Muscle of leg (tissue), 11 donors: ENCODE data around the gene CACNA2D4. TPM values are rescaled to one million over a fixed set of nuclear protein-coding genes. Genes with fewer than 3 reads are reported as not detected.

Experiments
- DNase-seq: peaks from one replicate; pipeline ENCODE4 v3.0.0; 2013
- H3K27ac ChIP-seq: one replicate; pipeline ENCODE4 v1.5.1; 2013; ENCODE audit warnings: mild to moderate bottlenecking, low read length, control low read depth
- H3K27me3 ChIP-seq: one replicate; pipeline ENCODE4 v1.6.1; 2013; ENCODE audit warnings: low read length; ENCODE audit not compliant: control insufficient read depth, insufficient read depth
- H3K36me3 ChIP-seq: one replicate; pipeline ENCODE4 v1.6.1; 2013; ENCODE audit warnings: low read length; ENCODE audit not compliant: control insufficient read depth, insufficient read depth
- H3K4me1 ChIP-seq: one replicate; pipeline ENCODE4 v1.6.1; 2013; ENCODE audit warnings: low read length; ENCODE audit not compliant: control insufficient read depth, insufficient read depth
- H3K4me3 ChIP-seq: one replicate; pipeline ENCODE4 v1.5.1; 2013; ENCODE audit warnings: low read length, control low read depth
- H3K9me3 ChIP-seq: replicated peaks from 2 replicates; pipeline ENCODE4 v1.6.1; 2013; ENCODE audit warnings: low read depth, low read length; ENCODE audit not compliant: control insufficient read depth
- WGBS: methylation state at CpG from one replicate; pipeline ENCODE4 v1.1.5; 2013; ENCODE audit warnings: missing lambda C conversion rate; ENCODE audit not compliant: insufficient coverage; 5-methylcytosine and 5-hydroxymethylcytosine counted together
- polyA plus RNA-seq, 8 donors: library from polyadenylated mRNA; unstranded; fragments of 120-200 nt; gene quantifications; one replicate each; pipeline versions ENCODE4 v1.2.1 to v1.2.3, GENCODE V29; 2013; ENCODE audit warnings: inconsistent platforms in 1 of 8, low replicate concordance in 1 of 8; ENCODE audit not compliant: insufficient read length in 8 of 8, insufficient read depth in 1 of 8
- total RNA-seq: library from RNA; stranded (reverse); fragments of 120-200 nt; gene quantifications from one replicate; pipeline ENCODE4 v1.2.4, GENCODE V29; 2013

The CACNA2D4 gene
- total and polyA plus RNA-seq, 9 donors: 1.4 to 4.2 (median 2.6) TPM

- peaks cover 15% of the 10 kb centered on the region for H3K4me1 ChIP-seq
- no peak for DNase-seq
- WGBS: 79% methylated on average over 5 of the region's 10 CpGs
- H3K36me3 ChIP-seq: no peaks in the 10 kb centered on the region
- H3K4me3 ChIP-seq: no peak overlapping the region
- H3K9me3 ChIP-seq: no peaks in the 10 kb centered on the region
- no peak overlapping the region for H3K27ac ChIP-seq
- H3K27me3 ChIP-seq: peaks cover 3% of the 10 kb centered on the region
These were observed 38.8 kb downstream of the CACNA2D4 start for GRCh38 chr12:1879633-1880032.

- Histone ChIP-seq H3K4me1 (peaks cover 13% of the 10 kb centered on the region), H3K27me3 (peaks cover 3% of the 10 kb centered on the region), H3K36me3 (no peaks in the 10 kb centered on the region), H3K4me3 (no peak overlapping the region), H3K9me3 (no peaks in the 10 kb centered on the region), H3K27ac (no peak overlapping the region)
- WGBS: 81% methylated on average over 3 of the region's 5 CpGs
- DNase-seq: no peak
These were observed 39.8 kb downstream of the CACNA2D4 start for GRCh38 chr12:1878695-1879094.

DNA sequence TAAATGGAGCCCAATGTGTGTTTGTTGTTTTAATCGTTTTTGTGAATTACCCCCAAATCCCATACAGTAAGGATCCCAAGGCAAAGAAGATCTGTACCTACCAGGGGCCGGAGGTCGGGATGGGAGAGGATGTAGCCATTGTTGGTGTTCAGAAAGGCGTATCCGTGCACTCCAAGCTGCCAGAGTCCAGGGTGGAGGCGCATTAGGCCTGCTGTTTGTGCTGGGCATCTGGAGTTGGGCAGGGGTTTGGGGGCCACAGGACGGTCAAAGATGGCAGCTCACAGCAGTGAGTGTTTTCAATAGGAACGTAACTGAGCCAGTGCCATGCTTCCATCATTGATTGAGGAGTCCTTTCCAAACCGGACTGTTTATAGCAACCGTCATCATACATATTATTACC is 40.2 kb downstream of the CACNA2D4 start:
- no peak overlapping the region for H3K4me3 ChIP-seq
- 100% methylated on average over 3 of the region's 10 CpGs for WGBS
- H3K9me3 ChIP-seq: no peaks in the 10 kb centered on the region
- H3K27me3 ChIP-seq: peaks cover 3% of the 10 kb centered on the region
- H3K4me1 ChIP-seq: peaks cover 13% of the 10 kb centered on the region
- no peak overlapping the region for H3K27ac ChIP-seq
- no peak for DNase-seq
- no peaks in the 10 kb centered on the region for H3K36me3 ChIP-seq

GRCh38 chr12:1877169-1877878 is 41.1 kb downstream of the CACNA2D4 start:
- Histone ChIP-seq H3K4me3 (no peak overlapping the region), H3K36me3 (no peaks in the 10 kb centered on the region), H3K4me1 (peaks cover 13% of the 10 kb centered on the region), H3K9me3 (no peaks in the 10 kb centered on the region), H3K27me3 (peaks cover 3% of the 10 kb centered on the region), H3K27ac (no peak overlapping the region)
- WGBS: 89% methylated on average over 5 of the region's 8 CpGs
- no peak for DNase-seq

DNA sequence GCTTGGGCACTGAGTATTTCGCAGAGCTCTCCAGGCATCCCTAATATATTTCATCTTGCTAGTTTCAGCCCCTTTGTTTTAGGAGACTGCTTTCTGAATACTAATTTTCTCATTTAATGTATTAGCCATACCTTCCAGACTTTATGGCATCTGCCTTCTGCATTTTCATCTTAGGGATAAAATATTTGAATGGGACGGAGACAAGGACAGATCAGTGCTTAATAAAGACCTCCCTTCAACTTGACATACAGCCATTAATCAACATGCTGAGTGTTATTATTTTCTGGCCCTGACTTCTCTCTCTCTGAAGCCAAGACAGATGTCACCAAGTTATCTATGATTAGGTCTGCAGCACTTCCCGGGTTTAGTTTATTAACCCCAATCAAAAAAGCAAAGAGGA is 42.4 kb downstream of the CACNA2D4 start:
- peaks cover 3% of the 10 kb centered on the region for H3K27me3 ChIP-seq
- H3K4me3 ChIP-seq: no peak overlapping the region
- H3K4me1 ChIP-seq: peaks cover 13% of the 10 kb centered on the region
- H3K27ac ChIP-seq: no peak overlapping the region
- DNase-seq: no peak
- H3K36me3 ChIP-seq: no peaks in the 10 kb centered on the region
- WGBS: no CpG with 5 or more reads among the region's 3 CpGs
- no peaks in the 10 kb centered on the region for H3K9me3 ChIP-seq

GRCh38 chr12:1875608-1876007 is 42.8 kb downstream of the CACNA2D4 start:
- Histone ChIP-seq H3K27ac (no peak overlapping the region), H3K9me3 (no peaks in the 10 kb centered on the region), H3K36me3 (no peaks in the 10 kb centered on the region), H3K4me1 (peaks cover 9% of the 10 kb centered on the region), H3K4me3 (no peak overlapping the region), H3K27me3 (peaks cover 3% of the 10 kb centered on the region)
- DNase-seq: no peak
- WGBS: 76% methylated on average over 6 of the region's 6 CpGs

GRCh38 chr12:1873531-1874510 is 44.6 kb downstream of the CACNA2D4 start:
- no peak for DNase-seq
- Histone ChIP-seq H3K36me3 (no peaks in the 10 kb centered on the region), H3K27me3 (peaks cover 5% of the 10 kb centered on the region), H3K4me1 (no peaks in the 10 kb centered on the region), H3K4me3 (no peak overlapping the region), H3K9me3 (no peaks in the 10 kb centered on the region), H3K27ac (no peak overlapping the region)
- 72% methylated on average over 3 of the region's 5 CpGs for WGBS

DNA sequence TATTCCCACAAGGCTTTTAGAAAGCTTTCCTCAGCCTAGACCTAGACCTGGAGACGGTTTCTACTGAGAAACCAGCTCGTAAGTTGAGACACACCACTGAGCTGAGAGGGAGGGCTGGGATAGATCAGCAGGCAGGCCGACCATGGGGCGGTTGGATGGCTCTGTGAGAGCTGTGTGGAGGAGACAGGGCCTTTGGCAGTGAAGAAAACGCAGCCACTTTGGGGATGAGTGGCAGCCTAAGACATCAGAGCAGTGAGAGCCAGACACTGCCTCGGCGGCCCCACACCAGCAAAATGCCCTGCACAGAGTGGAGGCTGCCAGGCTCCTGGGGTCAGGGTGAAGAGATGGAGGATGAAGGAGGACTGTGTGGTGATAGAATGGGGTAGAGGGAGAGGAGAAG is 46.0 kb downstream of the CACNA2D4 start:
- H3K4me3 ChIP-seq: no peak overlapping the region
- no peaks in the 10 kb centered on the region for H3K9me3 ChIP-seq
- peaks cover 5% of the 10 kb centered on the region for H3K27me3 ChIP-seq
- 62% methylated on average over 7 of the region's 7 CpGs for WGBS
- H3K4me1 ChIP-seq: no peaks in the 10 kb centered on the region
- no peak for DNase-seq
- H3K36me3 ChIP-seq: no peaks in the 10 kb centered on the region
- H3K27ac ChIP-seq: no peak overlapping the region

- H3K27me3 ChIP-seq: peaks cover 5% of the 10 kb centered on the region
These were observed 46.5 kb downstream of the CACNA2D4 start for GRCh38 chr12:1872001-1872400.

More at GRCh38 chr12:1872001-1872400, 46.5 kb downstream of the CACNA2D4 start:
- no peaks in the 10 kb centered on the region for H3K36me3 ChIP-seq
- no peaks in the 10 kb centered on the region for H3K9me3 ChIP-seq
- no peak for DNase-seq
- H3K4me3 ChIP-seq: no peak overlapping the region
- H3K4me1 ChIP-seq: no peaks in the 10 kb centered on the region
- WGBS: no CpG with 5 or more reads among the region's 6 CpGs
- H3K27ac ChIP-seq: no peak overlapping the region
